Caco-2 (cell line): ENCODE results near the gene KRI1. TPM values are rescaled to one million over a fixed set of nuclear protein-coding genes. Genes with fewer than 3 reads are reported as not detected.

Source experiments
- BruUV-seq: library from RNA; stranded (reverse); fragments of 400-500 nt; replicated peaks from 2 replicates; lab custom pipeline; 2021; lab: Mats Ljungman, UMichigan
- CTCF ChIA-PET: fragments of 300-600 bp; sonication (Branson Sonifier 250); formaldehyde crosslinking; loops from one replicate; lab custom pipeline; 2022; ENCODE audit warnings: antibody characterized with exemption; lab: Charles Lee
- POLR2A ChIA-PET: fragments of 300-600 bp; sonication (Branson Sonifier 250); formaldehyde crosslinking; loops from one replicate; lab custom pipeline; 2022; ENCODE audit warnings: antibody characterized with exemption; lab: Charles Lee
- DNase-seq, 2 experiments: peaks; one replicate each; pipeline versions ENCODE4 v3.0.0 to v3.0.0-alpha.2; 2020 to 2022
- H3K27me3 ChIP-seq: replicated peaks from 2 replicates; pipeline ENCODE4 v1.6.0; 2011; ENCODE audit warnings: low read length; ENCODE audit not compliant: control insufficient read depth, insufficient read depth
- H3K36me3 ChIP-seq: 2 replicates; pipeline ENCODE4 v1.5.1; 2011; ENCODE audit warnings: low read length; ENCODE audit not compliant: control insufficient read depth, insufficient read depth
- H3K4me1 ChIP-seq: fragments of 250-450 bp; sonication (Bioruptor Pico); 2 replicates; pipeline ENCODE4 v1.5.1; 2020; ENCODE audit warnings: mild to moderate bottlenecking
- H3K4me3 ChIP-seq: 2 replicates; pipeline ENCODE4 v1.5.1; 2011; ENCODE audit warnings: low read depth, mild to moderate bottlenecking, control low read depth, low read length
- H3K9me3 ChIP-seq: fragments of 250-450 bp; sonication (Bioruptor Pico); 2 replicates; pipeline ENCODE4 v1.5.1; 2020; ENCODE audit warnings: mild to moderate bottlenecking, moderate library complexity
- H3K27ac Mint-ChIP-seq: one replicate; pipeline ENCODE4 v1.8.0; 2022; ENCODE audit warnings: mixed read lengths; ENCODE audit not compliant: unreplicated experiment
- H3K27me3 Mint-ChIP-seq: one replicate; pipeline ENCODE4 v1.8.0; 2022; ENCODE audit warnings: mixed read lengths; ENCODE audit not compliant: insufficient read depth, unreplicated experiment
- H3K36me3 Mint-ChIP-seq: one replicate; pipeline ENCODE4 v1.8.0; 2022; ENCODE audit warnings: mild to moderate bottlenecking, mixed read lengths; ENCODE audit not compliant: insufficient read depth, unreplicated experiment
- H3K4me1 Mint-ChIP-seq: one replicate; pipeline ENCODE4 v1.8.0; 2022; ENCODE audit warnings: low read depth, mixed read lengths; ENCODE audit not compliant: unreplicated experiment
- H3K4me3 Mint-ChIP-seq: one replicate; pipeline ENCODE4 v1.8.0; 2022; ENCODE audit warnings: mild to moderate bottlenecking, moderate library complexity, mixed read lengths; ENCODE audit not compliant: unreplicated experiment
- H3K9me3 Mint-ChIP-seq: one replicate; pipeline ENCODE4 v1.8.0; 2022; ENCODE audit warnings: mixed read lengths; ENCODE audit not compliant: unreplicated experiment
- intact Hi-C: fragments of 100-400 bp; cut with micrococcal nuclease; formaldehyde crosslinking; loops from one replicate; pipeline ENCODE4 v1.10.0; 2022; ENCODE audit not compliant: unreplicated experiment
- total RNA-seq: library from RNA; stranded (reverse); gene quantifications from 2 replicates; pipeline ENCODE4 v1.2.3, GENCODE V29; 2022
- TF ChIP-seq, protein P1 (sequence below), 2 experiments: fragments of 200-600 bp in 1 of 2; IDR thresholded peaks; 1 replicate in 1 of 2; 2 replicates in 1 of 2; pipeline versions ENCODE4 v1.5.1 to v1.8.0; 2011 to 2022; ENCODE audit warnings: antibody characterized with exemption in 1 of 2, control low read depth in 1 of 2, inconsistent platforms in 1 of 2, low read depth in 1 of 2, low read length in 1 of 2, mild to moderate bottlenecking in 1 of 2, moderate library complexity in 1 of 2; ENCODE audit not compliant: insufficient read depth in 1 of 2, severe bottlenecking in 1 of 2, unreplicated experiment in 1 of 2

KRI1 gene
- total RNA-seq, 1 experiment from 2014 or later = 27.0 TPM

DNA sequence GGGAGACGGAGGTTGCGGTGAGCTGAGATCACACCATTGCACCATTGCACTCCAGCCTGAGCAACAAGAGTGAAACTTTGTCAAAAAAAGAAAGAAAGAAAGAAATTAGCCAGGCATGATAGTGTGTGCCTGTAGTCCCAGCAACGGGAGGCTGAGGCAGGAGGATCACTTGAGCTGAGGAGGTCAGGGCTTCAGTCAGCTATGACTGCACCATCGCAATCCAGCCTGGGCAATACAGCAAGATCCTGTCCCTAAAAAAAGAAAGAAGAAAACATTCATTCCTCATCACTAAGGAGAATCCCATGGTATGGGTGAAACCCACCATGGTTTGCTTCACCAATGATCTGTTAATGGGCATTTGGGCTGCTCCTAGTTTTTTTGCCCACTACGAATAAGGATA, 34.3 kb upstream of the KRI1 start:
- Mint-ChIP-seq H3K27me3 (peaks cover 3% of the 10 kb centered on the region), H3K36me3 (no peaks in the 10 kb centered on the region), H3K27ac (no peak overlapping the region), H3K4me1 (peaks cover 11% of the 10 kb centered on the region), H3K4me3 (no peak overlapping the region), H3K9me3 (no peaks in the 10 kb centered on the region)
- Histone ChIP-seq H3K27me3 (no peaks in the 10 kb centered on the region), H3K4me3 (no peak overlapping the region), H3K36me3 (no peaks in the 10 kb centered on the region), H3K4me1 (no peaks in the 10 kb centered on the region), H3K9me3 (no peaks in the 10 kb centered on the region)
- ChIA-PET CTCF (no interaction called here), POLR2A (no interaction called here)
- BruUV-seq = no TSS peak
- no peak for DNase-seq
- TF ChIP-seq, protein P1, sequence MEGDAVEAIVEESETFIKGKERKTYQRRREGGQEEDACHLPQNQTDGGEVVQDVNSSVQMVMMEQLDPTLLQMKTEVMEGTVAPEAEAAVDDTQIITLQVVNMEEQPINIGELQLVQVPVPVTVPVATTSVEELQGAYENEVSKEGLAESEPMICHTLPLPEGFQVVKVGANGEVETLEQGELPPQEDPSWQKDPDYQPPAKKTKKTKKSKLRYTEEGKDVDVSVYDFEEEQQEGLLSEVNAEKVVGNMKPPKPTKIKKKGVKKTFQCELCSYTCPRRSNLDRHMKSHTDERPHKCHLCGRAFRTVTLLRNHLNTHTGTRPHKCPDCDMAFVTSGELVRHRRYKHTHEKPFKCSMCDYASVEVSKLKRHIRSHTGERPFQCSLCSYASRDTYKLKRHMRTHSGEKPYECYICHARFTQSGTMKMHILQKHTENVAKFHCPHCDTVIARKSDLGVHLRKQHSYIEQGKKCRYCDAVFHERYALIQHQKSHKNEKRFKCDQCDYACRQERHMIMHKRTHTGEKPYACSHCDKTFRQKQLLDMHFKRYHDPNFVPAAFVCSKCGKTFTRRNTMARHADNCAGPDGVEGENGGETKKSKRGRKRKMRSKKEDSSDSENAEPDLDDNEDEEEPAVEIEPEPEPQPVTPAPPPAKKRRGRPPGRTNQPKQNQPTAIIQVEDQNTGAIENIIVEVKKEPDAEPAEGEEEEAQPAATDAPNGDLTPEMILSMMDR (IDR thresholded peaks at IDR 0.05; ENCODE audit: insufficient read depth in 1 of 2, low read depth in 1 of 2, low read length in 1 of 2, severe bottlenecking in 1 of 2, unreplicated experiment in 1 of 2) = no peak
- intact Hi-C loops = no loop called here

DNA sequence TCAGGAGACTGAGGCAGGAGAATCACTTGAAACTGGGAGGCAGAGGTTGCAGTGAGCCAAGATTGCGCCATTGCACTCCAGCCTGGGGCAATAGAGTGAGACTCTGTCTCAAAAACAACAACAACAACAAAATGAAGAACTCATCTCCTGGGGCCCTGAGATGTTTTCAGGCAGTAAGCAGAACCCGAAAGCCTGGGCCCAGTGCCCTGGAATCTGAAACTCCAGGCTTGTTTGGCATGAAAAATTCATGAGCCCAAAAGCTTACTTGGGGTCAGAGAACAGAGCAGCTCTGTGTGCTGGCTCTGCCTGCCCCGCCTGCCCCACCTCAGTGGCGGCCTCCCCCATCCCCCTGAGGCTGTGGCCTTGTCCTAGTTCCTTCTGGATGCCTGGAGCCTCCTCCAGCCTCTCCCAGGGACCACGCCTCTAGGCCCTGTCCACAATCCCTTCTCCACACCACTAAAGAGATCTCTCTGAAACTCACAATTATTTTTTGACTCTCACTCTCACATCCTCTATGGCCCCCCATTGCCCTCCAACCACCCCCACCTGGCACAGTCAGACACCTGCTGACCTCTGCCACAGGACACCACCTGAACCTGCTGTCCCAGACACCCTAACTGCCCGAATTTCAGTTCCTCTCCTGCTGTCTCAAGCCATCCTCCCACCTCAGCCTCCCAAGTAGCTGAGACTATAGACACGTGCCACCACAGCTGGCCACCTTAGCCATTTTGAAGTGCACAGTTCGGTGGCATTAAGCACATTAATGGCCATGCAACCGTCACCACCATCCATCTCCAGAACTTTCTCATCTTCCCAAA, 28.2 kb upstream of the KRI1 start:
- Histone ChIP-seq H3K27me3 (no peaks in the 10 kb centered on the region), H3K9me3 (no peaks in the 10 kb centered on the region), H3K4me1 (no peaks in the 10 kb centered on the region), H3K36me3 (no peaks in the 10 kb centered on the region), H3K4me3 (no peak overlapping the region)
- Mint-ChIP-seq H3K27ac (no peak overlapping the region), H3K9me3 (no peaks in the 10 kb centered on the region), H3K4me3 (no peak overlapping the region), H3K4me1 (no peaks in the 10 kb centered on the region), H3K36me3 (no peaks in the 10 kb centered on the region), H3K27me3 (no peaks in the 10 kb centered on the region)
- TF ChIP-seq, protein P1 (IDR thresholded peaks at IDR 0.05; ENCODE audit: insufficient read depth in 1 of 2, low read depth in 1 of 2, low read length in 1 of 2, severe bottlenecking in 1 of 2, unreplicated experiment in 1 of 2) = no peak
- ChIA-PET CTCF (no interaction called here), POLR2A (no interaction called here)
- DNase-seq = peak in 1 of 2 experiments; percentile 9
- intact Hi-C loops = no loop called here
- no TSS peak for BruUV-seq

DNA sequence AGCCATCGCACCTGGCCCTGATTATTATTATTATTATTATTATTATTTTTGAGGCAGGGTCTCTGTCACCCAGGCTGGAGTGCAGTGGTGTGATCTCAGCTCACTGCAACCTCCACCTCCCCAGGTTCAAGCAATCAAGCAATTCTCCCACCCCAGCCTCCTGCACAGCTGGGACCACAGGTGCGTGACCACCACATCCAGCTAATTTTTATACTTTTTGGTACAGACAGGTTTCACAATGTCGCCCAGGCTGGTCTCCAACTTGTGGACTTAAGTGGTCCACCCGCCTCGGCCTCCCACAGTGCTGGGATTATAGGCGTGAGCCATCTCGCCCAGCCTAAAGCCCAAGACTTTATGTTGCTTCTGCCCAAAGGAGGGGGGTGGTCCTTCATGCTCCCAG, 27.3 kb upstream of the KRI1 start:
- ChIA-PET CTCF (no interaction called here), POLR2A (no interaction called here)
- no peak for DNase-seq
- no TSS peak for BruUV-seq
- Mint-ChIP-seq H3K4me3 (no peak overlapping the region), H3K27me3 (no peaks in the 10 kb centered on the region), H3K36me3 (no peaks in the 10 kb centered on the region), H3K27ac (no peak overlapping the region), H3K4me1 (no peaks in the 10 kb centered on the region), H3K9me3 (no peaks in the 10 kb centered on the region)
- Histone ChIP-seq H3K4me3 (no peak overlapping the region), H3K4me1 (no peaks in the 10 kb centered on the region), H3K9me3 (no peaks in the 10 kb centered on the region), H3K27me3 (no peaks in the 10 kb centered on the region), H3K36me3 (no peaks in the 10 kb centered on the region)
- intact Hi-C loops = no loop called here
- TF ChIP-seq, protein P1 (IDR thresholded peaks at IDR 0.05; ENCODE audit: insufficient read depth in 1 of 2, low read depth in 1 of 2, low read length in 1 of 2, severe bottlenecking in 1 of 2, unreplicated experiment in 1 of 2) = no peak
